GM06990 (cell line): Measurements from ENCODE around the gene DAPK2.

Experiments
- DNase-seq: peaks from one replicate; pipeline ENCODE4 v3.0.0-alpha.2; 2011; ENCODE audit not compliant: insufficient read length; ENCODE audit errors: extremely low read depth
- H3K27me3 ChIP-seq: replicated peaks from 2 replicates; pipeline ENCODE4 v1.6.0; 2011; ENCODE audit warnings: low read length; ENCODE audit not compliant: control insufficient read depth, insufficient read depth
- H3K36me3 ChIP-seq: 2 replicates; pipeline ENCODE4 v1.5.1; 2011; ENCODE audit warnings: low read length; ENCODE audit not compliant: control insufficient read depth, insufficient read depth
- H3K4me3 ChIP-seq: replicated peaks from 2 replicates; pipeline ENCODE4 v1.5.1; 2011; ENCODE audit warnings: low read depth, mild to moderate bottlenecking, control low read depth, low read length
- TF ChIP-seq, protein P1 (sequence below): IDR thresholded peaks from 2 replicates; pipeline ENCODE4 v1.5.1; 2011; ENCODE audit warnings: low read length, control low read depth, mild to moderate bottlenecking, inconsistent platforms; ENCODE audit not compliant: insufficient read depth, poor library complexity, severe bottlenecking

Gene DAPK2

GRCh38 chr15:64000183-64000951 is 45.9 kb downstream of the DAPK2 start:
- no peak for DNase-seq
- Histone ChIP-seq H3K36me3 (no peaks in the 10 kb centered on the region), H3K27me3 (no peaks in the 10 kb centered on the region), H3K4me3 (no peak overlapping the region)
- TF ChIP-seq, protein P1, sequence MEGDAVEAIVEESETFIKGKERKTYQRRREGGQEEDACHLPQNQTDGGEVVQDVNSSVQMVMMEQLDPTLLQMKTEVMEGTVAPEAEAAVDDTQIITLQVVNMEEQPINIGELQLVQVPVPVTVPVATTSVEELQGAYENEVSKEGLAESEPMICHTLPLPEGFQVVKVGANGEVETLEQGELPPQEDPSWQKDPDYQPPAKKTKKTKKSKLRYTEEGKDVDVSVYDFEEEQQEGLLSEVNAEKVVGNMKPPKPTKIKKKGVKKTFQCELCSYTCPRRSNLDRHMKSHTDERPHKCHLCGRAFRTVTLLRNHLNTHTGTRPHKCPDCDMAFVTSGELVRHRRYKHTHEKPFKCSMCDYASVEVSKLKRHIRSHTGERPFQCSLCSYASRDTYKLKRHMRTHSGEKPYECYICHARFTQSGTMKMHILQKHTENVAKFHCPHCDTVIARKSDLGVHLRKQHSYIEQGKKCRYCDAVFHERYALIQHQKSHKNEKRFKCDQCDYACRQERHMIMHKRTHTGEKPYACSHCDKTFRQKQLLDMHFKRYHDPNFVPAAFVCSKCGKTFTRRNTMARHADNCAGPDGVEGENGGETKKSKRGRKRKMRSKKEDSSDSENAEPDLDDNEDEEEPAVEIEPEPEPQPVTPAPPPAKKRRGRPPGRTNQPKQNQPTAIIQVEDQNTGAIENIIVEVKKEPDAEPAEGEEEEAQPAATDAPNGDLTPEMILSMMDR: no peak

- DNase-seq: no peak
- Histone ChIP-seq H3K4me3 (no peak overlapping the region), H3K27me3 (no peaks in the 10 kb centered on the region), H3K36me3 (no peaks in the 10 kb centered on the region)
- TF ChIP-seq, protein P1: no peak
Measured at GRCh38 chr15:63999177-63999576, 47.1 kb downstream of the DAPK2 start.

- no peak overlapping the region for H3K4me3 ChIP-seq
- no peaks in the 10 kb centered on the region for H3K36me3 ChIP-seq
- TF ChIP-seq, protein P1: no peak
Measured at GRCh38 chr15:63998489-63998888, 47.8 kb downstream of the DAPK2 start.

DNA sequence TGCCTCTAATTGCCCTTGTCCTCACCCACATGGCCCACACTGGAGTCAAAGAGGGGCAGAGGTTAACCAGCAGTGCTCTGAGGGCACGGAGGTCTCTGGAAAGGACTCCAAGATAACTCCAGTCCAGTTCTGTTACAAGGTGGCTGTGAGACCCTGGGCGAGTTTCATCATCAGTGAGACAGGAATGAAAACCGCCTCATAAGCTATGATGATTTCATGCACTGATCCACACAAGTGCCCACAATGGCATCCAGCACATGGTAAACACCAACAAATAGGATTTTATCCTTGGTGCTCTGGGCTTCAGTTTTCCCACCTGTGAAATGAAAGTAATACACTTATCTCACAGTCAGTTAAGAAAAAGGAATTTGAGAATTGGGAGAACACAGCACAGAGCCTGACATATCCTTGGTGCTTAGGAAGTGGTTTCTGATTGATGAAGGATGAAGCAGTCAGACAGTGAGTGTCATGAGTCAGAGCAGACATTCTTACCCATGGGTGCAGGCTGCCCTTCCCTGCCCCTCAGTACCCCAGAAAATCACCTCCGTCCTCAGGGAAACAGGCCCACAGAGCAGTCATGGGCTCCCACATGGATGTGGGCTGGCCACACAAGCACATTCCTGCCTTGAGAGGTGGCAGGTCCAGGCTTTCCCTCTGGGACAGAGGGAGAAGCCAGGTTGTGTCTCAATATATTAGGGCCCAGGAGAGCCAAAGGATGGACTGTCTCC is 48.4 kb downstream of the DAPK2 start:
- TF ChIP-seq, protein P1: no peak
- no peaks in the 10 kb centered on the region for H3K27me3 ChIP-seq

More at GRCh38 chr15:63998489-63998888, 47.8 kb downstream of the DAPK2 start:
- H3K27me3 ChIP-seq: no peaks in the 10 kb centered on the region
- no peak for DNase-seq

GRCh38 chr15:63996794-63997357 is 49.4 kb downstream of the DAPK2 start:
- Histone ChIP-seq H3K4me3 (no peak overlapping the region), H3K36me3 (no peaks in the 10 kb centered on the region), H3K27me3 (no peaks in the 10 kb centered on the region)
- no peak for DNase-seq
- TF ChIP-seq, protein P1: no peak

More for the DNA sequence above, 48.4 kb downstream of the DAPK2 start:
- Histone ChIP-seq H3K36me3 (no peaks in the 10 kb centered on the region), H3K4me3 (no peak overlapping the region)
- no peak for DNase-seq
